ENCODE results near the gene SP6. TPM values are rescaled to one million over a fixed set of nuclear protein-coding genes. Genes with fewer than 3 reads are reported as not detected.

The SP6 gene
- 0.15 TPM for total RNA-seq
- long read RNA-seq = 0 reads

DNA sequence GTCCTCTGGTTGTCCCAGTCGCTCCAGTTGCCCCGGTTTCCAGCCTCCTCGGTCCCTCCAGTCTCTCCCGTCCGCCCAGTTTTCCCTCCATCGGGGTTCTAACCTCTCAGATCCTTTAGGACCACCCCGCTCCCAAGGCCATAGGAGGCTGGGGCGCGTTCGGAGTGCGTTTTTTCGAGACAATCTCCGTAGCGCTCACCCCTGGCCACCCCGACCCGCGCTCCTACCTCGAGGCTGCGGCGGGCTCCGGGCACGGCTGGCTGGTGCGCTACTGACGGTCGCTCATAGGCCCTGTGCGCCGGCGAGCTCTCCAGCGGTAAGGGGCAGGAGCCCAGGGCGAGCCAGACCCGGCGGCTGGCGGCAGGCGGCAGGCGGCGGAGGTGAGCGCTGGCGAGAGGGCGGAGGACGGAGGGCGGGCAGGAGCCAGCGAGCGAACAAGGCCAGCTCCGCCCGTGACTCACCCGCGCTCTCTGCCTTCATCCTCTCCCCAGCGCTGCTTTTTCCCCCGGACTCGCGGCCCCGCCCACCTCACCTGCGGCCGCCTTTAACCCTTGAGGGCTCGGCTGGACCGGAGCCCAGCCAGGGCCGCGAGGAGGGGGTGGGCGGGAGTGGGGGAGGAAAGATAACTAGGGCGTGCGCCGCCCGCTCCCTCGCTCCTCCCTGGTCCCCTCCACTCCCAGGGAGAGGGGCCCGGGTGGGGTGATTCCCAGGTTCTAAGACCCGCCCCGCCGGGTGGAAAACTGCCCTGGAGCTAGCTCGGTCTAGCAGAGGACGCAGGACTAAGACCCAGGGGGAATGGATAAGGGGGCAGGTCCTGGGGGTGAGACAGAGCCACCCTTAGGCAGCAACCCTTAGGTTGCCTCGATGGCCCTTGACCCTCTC, at the start of gene SP6:
SP6 (minus strand) TSS at position 472 of the 882 bp plus-strand sequence. CDS start 2,734 bp downstream, outside the sequence.
- peak; percentile 74 for DNase-seq
- intact Hi-C loops (cut with micrococcal nuclease) = no loop called here
- peak; percentile 93 for ATAC-seq

DNA sequence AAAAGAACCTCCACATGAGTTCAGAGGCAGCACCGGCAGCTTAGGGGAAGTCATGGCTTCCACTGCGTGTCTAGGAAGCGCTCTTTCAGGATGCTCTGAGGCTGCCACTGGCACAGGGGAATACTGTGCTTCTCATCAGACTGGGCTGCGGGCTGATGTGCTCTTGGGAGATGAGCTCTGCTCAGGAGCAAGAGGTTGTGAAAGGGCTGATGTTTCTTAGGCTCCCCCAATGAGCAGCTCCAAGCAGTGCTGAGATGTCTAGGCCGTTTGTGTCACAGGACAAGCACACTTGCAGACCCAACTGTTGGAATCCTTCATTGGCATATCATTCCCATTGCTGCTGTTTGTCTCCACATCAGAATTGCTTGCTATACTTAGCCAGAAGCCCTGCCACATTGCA, 48.7 kb upstream of the SP6 start:
- no peak for ATAC-seq
- intact Hi-C loops (cut with micrococcal nuclease) = no loop called here

DNA sequence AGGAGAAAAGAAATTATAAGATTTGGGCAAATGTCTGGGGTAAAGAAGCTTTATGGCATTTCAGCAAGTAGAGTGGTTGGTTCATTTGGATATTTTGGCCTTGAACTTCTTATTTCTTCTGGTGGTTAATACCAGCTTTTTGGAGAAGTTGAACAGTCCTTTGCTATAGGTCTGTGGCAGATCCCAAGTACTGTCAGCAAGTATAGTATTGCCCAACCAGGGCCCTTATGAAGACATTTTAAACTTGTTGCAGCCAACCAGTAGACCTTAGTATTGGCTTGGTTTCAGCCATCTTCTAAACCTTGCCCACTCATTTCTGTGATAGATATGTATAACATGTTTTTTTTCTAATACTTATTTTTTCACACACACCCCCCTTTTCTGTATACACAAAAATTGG, 47.3 kb upstream of the SP6 start:
- intact Hi-C loops (cut with micrococcal nuclease) = no loop called here

More for the DNA sequence above, 48.7 kb upstream of the SP6 start:
- DNase-seq = no peak

DNA sequence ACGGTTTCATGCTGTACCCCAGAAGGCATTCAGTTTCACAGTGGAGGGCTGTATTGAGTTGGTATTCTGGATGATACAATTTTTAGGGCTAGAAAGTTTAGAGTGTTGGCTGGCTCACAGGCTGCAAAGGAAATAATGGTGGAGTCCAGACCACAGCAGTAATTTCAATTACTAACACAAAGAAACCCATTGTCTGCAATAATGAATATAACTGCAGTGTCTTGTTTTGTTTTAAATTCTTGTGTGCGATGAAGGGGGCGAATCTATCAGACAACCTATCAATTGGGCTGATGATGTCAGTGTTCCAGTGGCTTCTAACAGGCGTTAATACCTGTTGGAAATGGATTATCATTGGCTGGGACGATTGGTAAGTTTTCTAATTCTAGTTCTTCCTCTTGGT, 46.6 kb upstream of the SP6 start:
- ATAC-seq (no peak), DNase-seq (no peak)
- intact Hi-C loops (cut with micrococcal nuclease) = no loop called here

More for the DNA sequence above, 47.3 kb upstream of the SP6 start:
- no peak for ATAC-seq
- DNase-seq = no peak

DNA sequence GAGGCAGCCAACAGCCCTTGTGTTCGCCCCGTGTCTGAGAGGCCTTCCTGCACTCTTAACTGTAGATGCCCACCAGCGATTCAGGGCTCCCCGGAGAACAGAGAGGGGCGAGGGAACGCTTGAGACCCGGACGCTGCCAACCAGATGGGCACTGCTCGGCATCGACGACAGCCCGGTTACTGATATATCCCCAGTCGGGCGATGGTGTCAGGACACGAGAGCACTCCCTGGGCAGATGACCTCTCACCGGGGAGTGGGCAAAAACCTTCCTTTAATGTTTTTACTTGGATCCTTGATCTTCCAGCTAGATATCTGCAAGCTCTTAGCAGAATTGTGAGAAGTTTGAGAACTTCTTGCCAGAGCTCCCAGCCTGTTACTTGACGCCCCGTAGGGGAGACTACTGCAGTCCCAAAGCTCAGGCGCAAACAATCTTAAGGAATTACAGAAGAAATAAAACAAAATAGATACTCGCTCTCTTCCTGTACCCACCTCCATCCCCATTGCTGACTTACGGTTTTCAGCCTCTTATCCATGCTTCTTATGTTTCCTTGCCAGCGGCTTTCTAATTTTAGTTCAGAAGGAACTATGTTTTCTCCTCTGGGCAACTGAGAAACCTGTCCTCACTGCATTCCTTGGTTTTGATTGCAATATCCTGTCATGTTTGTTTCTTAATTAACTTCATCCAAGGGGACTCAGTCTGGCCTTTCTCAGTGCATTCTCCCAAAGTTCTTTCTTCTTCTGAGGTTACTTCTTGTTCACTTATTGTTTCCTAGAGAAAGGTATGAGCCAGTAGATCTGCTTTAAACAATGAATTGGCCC, 45.9 kb upstream of the SP6 start:
- ATAC-seq = no peak
- no peak for DNase-seq
- intact Hi-C loops (cut with micrococcal nuclease) = no loop called here

DNA sequence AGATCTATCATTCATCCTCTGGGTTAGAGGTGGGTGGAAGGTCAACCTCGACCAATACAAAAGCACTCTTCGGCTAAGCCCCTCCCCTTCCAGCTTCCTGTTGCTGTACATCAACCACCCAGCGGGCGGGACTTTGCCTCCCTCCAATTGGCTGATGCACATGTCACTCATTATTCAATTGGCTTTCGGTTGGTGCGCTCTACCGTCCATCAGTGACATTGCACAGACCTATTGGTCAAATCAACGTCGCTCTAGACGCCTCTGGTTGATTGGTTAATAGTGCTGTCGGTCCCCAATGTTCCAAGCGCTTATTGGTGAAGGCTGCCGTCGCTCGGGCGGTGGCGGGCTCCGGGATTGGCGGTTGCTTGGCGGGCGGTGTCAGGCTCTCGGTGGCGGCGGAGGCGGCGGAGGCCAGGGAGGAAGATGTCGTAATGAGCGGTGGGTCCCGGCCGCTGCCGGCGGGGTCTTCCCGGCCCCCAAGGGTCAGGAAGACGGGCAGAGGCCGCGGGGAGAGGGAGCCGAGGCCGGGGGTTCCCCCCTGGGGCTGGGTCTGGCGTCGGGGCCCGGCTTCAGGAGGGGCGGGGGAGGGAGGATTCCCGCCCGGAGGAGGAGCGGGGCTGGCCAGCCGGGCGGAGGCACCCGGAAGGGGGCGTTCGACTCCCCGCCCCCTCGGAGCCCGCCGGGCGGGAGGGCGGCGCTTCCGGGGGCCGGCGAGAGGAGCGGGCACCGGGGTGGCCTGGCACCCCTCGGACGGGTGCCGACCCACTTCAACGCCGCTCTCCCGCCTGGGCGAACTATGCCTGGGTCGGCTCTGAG, 45.1 kb upstream of the SP6 start, which contains the start of gene SP2:
SP2 (plus strand) TSS at position 381 of the 816 bp plus-strand sequence; CDS start at position 432, 51 bp downstream.
- ATAC-seq (peak; percentile 94), DNase-seq (peak; percentile 98)
- intact Hi-C loops (cut with micrococcal nuclease) = no loop called here

DNA sequence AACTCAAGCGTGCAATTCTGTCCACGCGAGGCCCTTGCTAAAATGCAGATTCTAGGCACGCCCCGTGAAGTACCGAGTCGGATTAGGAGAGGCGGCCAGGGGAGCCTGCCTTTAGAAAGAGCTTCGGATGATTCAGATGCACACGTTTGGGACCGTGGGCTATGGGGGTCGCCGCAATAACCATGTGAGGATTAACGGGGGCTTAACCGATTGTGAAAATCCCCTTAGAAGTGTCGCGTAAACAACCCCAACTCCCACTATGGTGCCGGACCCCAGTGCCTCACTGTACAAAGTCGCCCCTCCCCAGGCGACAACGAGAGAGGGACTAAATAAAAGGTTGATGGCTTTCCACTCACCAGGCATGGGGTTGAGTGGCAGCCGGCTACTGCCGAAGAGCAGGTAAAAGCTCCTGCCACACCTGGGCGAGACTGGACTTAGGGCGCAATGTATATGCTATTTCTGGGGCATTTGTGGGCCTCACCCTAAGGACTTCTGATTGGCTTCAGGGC, 44.4 kb upstream of the SP6 start:
- no peak for ATAC-seq
- no peak for DNase-seq
- intact Hi-C loops (cut with micrococcal nuclease) = no loop called here

DNA sequence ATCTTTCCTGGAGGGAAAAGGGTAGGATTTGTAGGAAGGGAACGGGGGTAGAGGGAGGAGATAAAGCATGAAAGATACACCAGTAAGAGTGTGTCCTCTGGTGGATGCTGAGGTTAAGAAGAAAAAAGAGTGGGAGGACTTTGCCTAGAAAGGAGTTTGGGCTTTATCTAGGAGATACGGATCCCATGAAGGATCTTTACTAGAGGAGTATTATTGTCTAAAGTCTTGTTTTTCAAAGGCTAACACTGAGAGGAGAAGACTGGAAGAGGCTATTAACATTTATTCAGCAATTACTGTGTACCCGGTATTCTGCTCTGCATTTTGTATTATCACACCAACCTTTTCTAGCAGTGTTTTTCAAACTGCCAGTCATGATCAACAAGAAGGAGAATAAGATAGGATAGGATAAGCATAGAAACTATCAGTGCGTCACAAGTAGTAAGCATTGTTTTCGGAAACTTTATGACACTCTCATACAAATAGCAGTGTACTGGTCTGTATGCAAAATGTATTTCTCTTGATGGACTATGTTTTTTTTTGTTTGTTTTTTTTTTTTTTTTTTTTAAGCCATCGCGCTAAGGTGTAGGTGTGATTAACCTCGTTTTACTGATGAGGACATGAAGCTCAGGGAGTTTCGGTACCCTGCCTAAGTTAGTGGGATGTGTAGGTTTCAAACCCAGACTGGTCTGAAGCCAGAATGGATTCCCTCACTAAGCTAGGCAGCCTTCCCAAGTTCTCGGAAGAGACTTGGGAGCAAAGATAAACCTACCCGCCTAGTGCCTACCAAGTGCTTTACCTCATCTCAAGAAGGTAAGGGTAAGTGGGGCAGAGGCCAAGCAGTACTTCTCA, 43.8 kb upstream of the SP6 start:
- intact Hi-C loops (cut with micrococcal nuclease) = no loop called here
- DNase-seq = no peak
- ATAC-seq = no peak

DNA sequence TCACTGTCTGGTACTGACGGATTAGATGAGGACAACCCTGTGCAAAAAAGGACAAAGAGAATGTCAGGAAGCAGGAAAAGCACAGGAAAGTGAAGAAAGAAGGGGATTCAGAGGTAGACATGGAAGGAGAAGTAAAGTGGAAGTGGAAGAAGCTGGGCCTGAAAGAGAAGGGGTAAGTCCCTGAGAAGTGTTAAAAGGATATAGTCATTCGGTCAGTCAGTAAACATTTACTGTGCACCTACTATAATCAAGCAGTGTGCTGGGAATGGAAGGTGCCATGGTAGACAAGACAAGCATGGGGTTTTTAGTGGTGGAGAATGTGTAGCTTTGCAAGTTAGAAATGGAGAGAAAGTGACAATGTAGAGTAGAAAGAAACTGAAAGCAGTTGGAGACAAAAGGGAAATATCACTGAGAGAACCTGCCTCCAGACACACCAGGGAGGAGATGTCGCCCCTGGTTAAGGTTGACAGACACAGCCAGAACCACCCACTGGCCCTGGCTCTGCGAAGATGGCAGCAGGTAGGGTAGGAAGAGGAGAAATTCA, 40.7 kb upstream of the SP6 start:
- ATAC-seq (no peak), DNase-seq (no peak)
- intact Hi-C loops (cut with micrococcal nuclease) = loop anchor here (2.0 kb wide), 1 partner anchor 49 kb away; no protein-coding TSS in a partner anchor

DNA sequence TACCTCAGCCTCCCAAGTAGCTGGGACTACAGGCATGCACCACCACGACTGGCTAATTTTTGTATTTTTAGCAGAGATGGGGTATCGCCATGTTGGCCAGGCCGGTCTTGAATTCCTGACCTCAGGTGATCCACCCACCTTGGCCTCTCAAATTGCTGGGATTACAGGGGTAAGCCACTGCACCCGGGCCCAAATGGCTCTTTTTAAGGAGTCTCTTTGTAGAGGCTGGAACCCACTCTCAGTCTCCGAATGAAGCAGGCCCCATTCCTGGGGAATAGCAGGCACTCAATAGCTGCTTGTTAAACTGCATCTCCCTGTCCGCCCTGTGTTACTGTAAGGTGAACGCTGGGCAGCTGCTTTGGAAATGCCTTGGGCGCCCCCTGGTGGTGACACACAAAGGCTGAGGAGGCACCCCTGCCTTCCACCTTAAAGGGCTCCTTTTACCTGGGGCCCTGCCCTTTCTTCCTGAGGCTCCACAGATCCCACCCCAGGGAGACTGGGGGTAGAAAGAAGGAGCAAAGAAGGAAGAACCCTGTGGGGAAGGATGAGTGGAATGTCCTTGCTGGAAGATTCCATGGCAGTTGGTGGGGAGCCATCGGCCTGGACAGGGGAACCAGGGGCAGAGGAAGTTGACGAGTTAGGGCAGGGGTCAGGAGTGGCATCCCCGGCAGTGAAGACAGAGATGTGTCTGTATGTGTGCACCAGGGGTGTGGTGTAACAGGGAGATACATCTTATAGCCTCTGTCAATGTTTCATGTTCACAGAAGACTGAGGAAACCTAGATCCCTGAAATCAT, 39.0 kb upstream of the SP6 start:
- DNase-seq (peak; percentile 93), ATAC-seq (peak; percentile 92)
- intact Hi-C loops (cut with micrococcal nuclease) = loop anchor here (2.0 kb wide), 1 partner anchor 47 kb away; no protein-coding TSS in a partner anchor

DNA sequence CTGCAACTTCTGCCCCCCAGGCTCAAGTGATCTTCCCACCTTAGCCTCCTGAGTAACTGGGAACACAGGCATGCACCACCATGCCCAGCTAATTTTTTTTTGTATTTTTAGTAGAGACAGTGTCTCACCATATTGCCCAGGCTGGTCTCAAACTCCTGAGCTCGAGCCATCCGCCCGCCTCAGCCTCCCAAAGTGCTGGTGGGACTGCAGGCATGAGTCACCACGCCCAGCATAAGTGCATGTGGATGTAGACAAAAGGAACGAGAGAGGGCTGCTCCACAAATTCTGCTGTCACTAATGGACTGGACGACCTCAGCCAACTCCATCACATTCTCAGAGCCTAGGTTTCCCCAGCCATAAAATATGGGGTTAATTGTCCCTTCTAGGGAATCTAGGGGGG, 37.3 kb upstream of the SP6 start:
- no peak for DNase-seq
- ATAC-seq = no peak

DNA sequence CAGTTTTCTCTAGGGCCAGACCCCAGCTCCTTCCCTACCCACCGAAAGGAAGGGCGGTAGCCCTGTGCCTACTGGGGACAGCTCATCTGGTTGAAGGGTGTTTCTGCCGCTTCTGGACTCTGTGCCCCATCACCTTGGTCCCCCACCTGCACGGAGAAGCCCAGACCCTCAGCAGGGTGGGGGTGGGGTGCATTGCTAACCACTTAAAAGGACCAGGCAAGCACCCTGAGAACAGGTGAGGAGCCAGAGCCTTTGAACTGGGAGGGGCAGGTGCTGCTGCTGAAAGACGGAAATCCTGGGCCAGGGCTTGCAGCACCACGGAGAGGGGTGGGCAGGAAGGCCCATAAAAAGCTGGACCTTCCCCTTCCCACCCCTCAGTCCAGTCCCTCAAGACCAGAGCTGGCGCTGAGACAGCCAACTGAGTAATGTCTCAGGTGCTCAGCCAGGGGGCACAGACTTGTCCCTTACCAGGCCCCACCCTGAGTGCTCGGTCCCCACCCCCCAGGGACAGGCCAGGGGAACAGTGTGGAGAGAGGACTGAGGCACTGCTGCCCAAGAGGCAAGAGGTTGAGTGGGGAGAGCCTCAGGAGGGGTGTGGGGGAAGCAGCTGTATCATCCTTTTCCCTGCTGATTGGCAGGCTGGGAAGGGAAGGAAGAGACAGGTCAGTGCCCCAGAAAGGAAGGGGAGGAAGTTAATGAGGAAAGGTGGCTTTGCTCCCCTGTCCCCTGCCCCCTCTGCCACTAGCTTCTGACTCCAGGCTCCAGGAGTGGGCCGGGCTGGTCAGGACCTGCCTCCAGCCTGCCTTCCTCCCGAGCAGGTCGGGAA, 34.2 kb upstream of the SP6 start:
- intact Hi-C loops (cut with micrococcal nuclease) = no loop called here
- DNase-seq (no peak), ATAC-seq (no peak)

More for the DNA sequence above, 37.3 kb upstream of the SP6 start:
- intact Hi-C loops (cut with micrococcal nuclease) = no loop called here

DNA sequence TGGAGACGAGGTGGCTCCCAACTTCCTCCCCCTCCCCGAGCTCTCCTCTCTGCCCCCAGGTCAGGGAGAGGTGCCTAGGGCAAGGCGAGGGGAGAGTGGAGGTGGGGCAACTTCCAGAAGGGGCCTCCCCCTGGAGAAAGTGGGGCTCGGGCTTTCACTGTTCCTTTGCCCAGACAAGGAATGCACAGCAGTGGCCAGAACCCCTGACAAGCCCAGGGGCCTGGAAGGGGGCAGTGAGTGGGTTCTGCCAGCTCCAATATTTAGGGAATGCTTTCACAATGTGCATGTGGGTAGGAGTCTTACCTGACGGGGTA, 33.4 kb upstream of the SP6 start:
- DNase-seq = no peak
- intact Hi-C loops (cut with micrococcal nuclease) = no loop called here
- ATAC-seq = no peak

DNA sequence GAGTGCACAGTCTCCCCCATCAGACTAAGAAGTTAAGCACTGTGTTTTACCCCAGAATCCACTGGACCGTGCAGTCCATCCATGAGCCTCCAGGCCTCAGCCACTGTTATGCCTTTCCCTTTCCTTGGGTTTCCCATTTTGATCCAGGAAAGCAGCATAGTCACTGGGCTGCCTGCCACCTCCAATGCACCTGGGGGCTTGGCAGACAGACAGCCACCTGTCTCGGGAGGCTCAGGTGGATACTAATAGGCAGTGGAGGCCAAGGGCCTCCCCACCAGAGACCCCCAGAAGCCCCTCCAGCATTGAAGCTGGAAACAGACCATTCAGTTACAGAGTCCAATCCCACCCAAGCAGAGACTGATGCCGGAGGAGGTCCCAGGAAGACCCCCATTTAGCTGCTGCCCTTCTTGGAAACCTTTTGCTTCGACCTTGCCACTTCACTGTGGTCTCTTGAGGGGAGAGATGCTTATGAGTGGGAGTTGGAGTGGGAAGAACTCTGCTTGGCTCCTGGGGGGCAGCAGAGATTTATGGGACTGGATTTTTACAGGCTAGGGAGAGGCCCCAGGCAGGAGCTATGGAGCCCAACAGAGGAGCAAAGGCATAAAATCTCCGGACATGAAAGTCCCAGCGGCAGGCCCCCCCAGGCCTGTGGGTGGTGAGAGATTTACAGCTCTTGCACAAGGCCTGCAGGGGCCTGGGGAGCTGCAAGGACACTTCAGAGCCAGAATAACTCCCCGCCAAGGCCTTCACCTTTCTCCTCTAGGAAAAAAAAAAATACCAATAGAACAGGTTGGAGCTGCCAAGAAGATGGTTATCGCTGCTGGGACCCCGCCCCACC, 32.8 kb upstream of the SP6 start:
- DNase-seq (no peak), ATAC-seq (no peak)
- intact Hi-C loops (cut with micrococcal nuclease) = no loop called here

Data from left ventricle myocardium superior (tissue), 1 donor.